Neural progenitor cell (in vitro differentiated cells): Measurements from ENCODE around the gene NOS1AP. TPM values are rescaled to one million over a fixed set of nuclear protein-coding genes. Genes with fewer than 3 reads are reported as not detected.
"Not testable (repeated sequence)": the region's sequence is repeated elsewhere in the genome, so short reads cannot be mapped to it uniquely, and the experiment has no call there.

Experiments used
- DNase-seq: peaks from one replicate; pipeline ENCODE4 v3.0.0-alpha.2; 2016; ENCODE audit warnings: low spot score
- H2AFZ ChIP-seq: fragments of 200-600 bp; sonication (generic); replicated peaks from 2 replicates; pipeline ENCODE4 v1.6.1; 2016; ENCODE audit warnings: antibody characterized with exemption
- H3F3A ChIP-seq: fragments of 200-600 bp; sonication (generic); 2 replicates; pipeline ENCODE4 v1.6.1; 2016; ENCODE audit warnings: antibody characterized with exemption, low read depth
- H3K27ac ChIP-seq: fragments of 200-600 bp; sonication (generic); 2 replicates; pipeline ENCODE4 v1.5.1; 2016; ENCODE audit warnings: mild to moderate bottlenecking
- H3K27me3 ChIP-seq: fragments of 200-600 bp; sonication (generic); 2 replicates; pipeline ENCODE4 v1.6.1; 2016; ENCODE audit warnings: mild to moderate bottlenecking, moderate library complexity
- H3K36me3 ChIP-seq: fragments of 200-600 bp; sonication (generic); 2 replicates; pipeline ENCODE4 v1.5.1; 2016
- H3K4me1 ChIP-seq: fragments of 200-600 bp; sonication (generic); 2 replicates; pipeline ENCODE4 v1.6.1; 2016; ENCODE audit warnings: mixed run types
- H3K4me2 ChIP-seq: fragments of 200-600 bp; sonication (generic); 2 replicates; pipeline ENCODE4 v1.6.1; 2016
- H3K4me3 ChIP-seq: fragments of 200-600 bp; sonication (generic); 2 replicates; pipeline ENCODE4 v1.5.1; 2016
- H3K79me2 ChIP-seq: fragments of 200-600 bp; sonication (generic); 2 replicates; pipeline ENCODE4 v1.6.1; 2016; ENCODE audit warnings: low read depth
- H3K9ac ChIP-seq: fragments of 200-600 bp; sonication (generic); 2 replicates; pipeline ENCODE4 v1.6.1; 2016
- H3K9me3 ChIP-seq: fragments of 200-600 bp; sonication (generic); 2 replicates; pipeline ENCODE4 v1.5.1; 2016; ENCODE audit warnings: low read depth
- H4K20me1 ChIP-seq: fragments of 200-600 bp; sonication (generic); 2 replicates; pipeline ENCODE4 v1.6.1; 2016; ENCODE audit warnings: low read depth
- H3K27ac Mint-ChIP-seq: 3 replicates; pipeline ENCODE4 v1.8.0; 2021; ENCODE audit warnings: mixed read lengths
- H3K27me3 Mint-ChIP-seq: 2 replicates; pipeline ENCODE4 v1.8.0; 2022; ENCODE audit warnings: low read depth, mild to moderate bottlenecking, inconsistent platforms, moderate library complexity, mixed read lengths; ENCODE audit not compliant: insufficient read depth
- H3K36me3 Mint-ChIP-seq: 3 replicates; pipeline ENCODE4 v1.8.0; 2021; ENCODE audit warnings: mixed read lengths
- H3K4me1 Mint-ChIP-seq: 3 replicates; pipeline ENCODE4 v1.8.0; 2021; ENCODE audit warnings: mixed read lengths
- H3K4me3 Mint-ChIP-seq: 3 replicates; pipeline ENCODE4 v1.8.0; 2021; ENCODE audit warnings: mild to moderate bottlenecking, moderate library complexity, mixed read lengths
- H3K9me3 Mint-ChIP-seq: 3 replicates; pipeline ENCODE4 v1.8.0; 2020; ENCODE audit warnings: mixed read lengths
- EZH2 ChIP-seq: fragments of 200-600 bp; sonication (generic); IDR thresholded peaks from 2 replicates; pipeline ENCODE4 v1.6.1; 2017; ENCODE audit warnings: antibody characterized with exemption, mild to moderate bottlenecking, moderate library complexity
- EZH2phosphoT487 ChIP-seq: fragments of 200-600 bp; sonication (generic); IDR thresholded peaks from 2 replicates; pipeline ENCODE4 v1.6.1; 2017; ENCODE audit warnings: antibody characterized with exemption
- total RNA-seq: library from RNA; depleted of rRNA; stranded (reverse); fragments of >200 nt; gene quantifications from 2 replicates; pipeline ENCODE4 v1.2.3, GENCODE V29; 2015; ENCODE audit warnings: low replicate concordance
- TF ChIP-seq, protein P1 (sequence below): fragments of 200-600 bp; sonication (generic); IDR thresholded peaks from 2 replicates; pipeline ENCODE4 v1.5.1; 2017; ENCODE audit warnings: antibody characterized with exemption, mild to moderate bottlenecking

Gene NOS1AP
- total RNA-seq, 1 donor from 2014 or later = 2.4 TPM

DNA sequence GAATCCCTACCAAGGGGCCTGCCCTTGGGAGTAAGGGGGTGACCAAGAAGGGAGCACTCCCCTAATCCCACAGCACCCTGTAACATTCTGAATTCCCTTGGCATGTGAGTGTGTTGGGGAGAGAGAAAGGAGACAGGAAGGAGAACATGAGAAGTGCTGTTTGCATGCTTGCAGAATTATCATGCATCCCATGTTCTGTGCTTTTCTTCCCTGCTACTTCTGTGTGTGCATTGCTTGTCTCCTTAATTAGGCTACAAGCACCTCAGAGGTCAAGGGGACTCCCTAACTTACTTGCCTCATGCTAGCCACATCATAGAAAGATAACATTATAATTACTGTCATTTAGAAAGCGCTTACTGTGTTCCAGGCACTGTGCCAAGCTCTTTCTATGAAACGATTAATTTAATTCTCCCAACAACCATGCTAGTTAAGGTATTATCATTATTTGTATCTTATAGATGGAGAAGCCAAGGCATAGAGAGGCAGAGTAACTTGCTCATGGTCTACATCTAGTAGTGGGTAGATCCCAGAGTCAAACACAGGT is 11.1 kb downstream of the NOS1AP start:
- Histone ChIP-seq H3K4me3 (no peak overlapping the region), H3K9me3 (no peaks in the 10 kb centered on the region), H3K79me2 (peaks cover 89% of the 10 kb centered on the region), H3K27me3 (no peaks in the 10 kb centered on the region), H3K4me2 (peak overlapping the region; percentile 7), H2AFZ (no peak overlapping the region), H3K27ac (peak overlapping the region; percentile 22), H3K36me3 (no peaks in the 10 kb centered on the region), H3K4me1 (peaks cover 29% of the 10 kb centered on the region), H4K20me1 (peaks cover 39% of the 10 kb centered on the region), H3F3A (peaks cover 19% of the 10 kb centered on the region), H3K9ac (no peak overlapping the region)
- Mint-ChIP-seq H3K4me1 (peaks cover 37% of the 10 kb centered on the region), H3K27me3 (peaks cover 2% of the 10 kb centered on the region), H3K36me3 (peaks cover 12% of the 10 kb centered on the region), H3K27ac (no peak overlapping the region), H3K9me3 (peaks cover 6% of the 10 kb centered on the region), H3K4me3 (no peak overlapping the region)
- DNase-seq = no peak
- no peak for TF ChIP-seq EZH2phosphoT487
- TF ChIP-seq, protein P1, sequence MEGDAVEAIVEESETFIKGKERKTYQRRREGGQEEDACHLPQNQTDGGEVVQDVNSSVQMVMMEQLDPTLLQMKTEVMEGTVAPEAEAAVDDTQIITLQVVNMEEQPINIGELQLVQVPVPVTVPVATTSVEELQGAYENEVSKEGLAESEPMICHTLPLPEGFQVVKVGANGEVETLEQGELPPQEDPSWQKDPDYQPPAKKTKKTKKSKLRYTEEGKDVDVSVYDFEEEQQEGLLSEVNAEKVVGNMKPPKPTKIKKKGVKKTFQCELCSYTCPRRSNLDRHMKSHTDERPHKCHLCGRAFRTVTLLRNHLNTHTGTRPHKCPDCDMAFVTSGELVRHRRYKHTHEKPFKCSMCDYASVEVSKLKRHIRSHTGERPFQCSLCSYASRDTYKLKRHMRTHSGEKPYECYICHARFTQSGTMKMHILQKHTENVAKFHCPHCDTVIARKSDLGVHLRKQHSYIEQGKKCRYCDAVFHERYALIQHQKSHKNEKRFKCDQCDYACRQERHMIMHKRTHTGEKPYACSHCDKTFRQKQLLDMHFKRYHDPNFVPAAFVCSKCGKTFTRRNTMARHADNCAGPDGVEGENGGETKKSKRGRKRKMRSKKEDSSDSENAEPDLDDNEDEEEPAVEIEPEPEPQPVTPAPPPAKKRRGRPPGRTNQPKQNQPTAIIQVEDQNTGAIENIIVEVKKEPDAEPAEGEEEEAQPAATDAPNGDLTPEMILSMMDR = no peak
- no peak for TF ChIP-seq EZH2

DNA sequence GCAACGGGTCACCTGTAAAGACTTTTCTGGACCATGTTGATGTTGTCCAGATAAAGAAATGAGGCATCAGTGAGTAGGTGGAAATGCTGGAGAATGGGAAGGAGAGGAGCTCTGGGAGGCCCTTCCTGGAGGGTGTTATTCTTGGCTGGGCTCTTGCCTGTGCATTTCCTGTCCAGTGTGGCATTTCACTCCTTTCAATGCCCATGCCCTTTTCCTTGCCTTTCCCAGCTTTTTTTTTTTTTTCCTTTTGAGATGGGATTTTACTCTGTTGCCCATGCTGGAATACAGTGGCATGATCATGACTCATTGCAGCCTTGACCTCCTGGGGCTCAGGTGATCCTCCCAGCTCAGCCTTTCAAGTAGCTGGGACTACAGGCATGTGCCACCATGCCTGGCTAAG is 11.8 kb downstream of the NOS1AP start:
- Histone ChIP-seq H3K4me2 (no peak overlapping the region), H3K9ac (no peak overlapping the region), H4K20me1 (peaks cover 45% of the 10 kb centered on the region), H3K27me3 (no peaks in the 10 kb centered on the region), H3K4me1 (peaks cover 29% of the 10 kb centered on the region), H3K36me3 (no peaks in the 10 kb centered on the region), H2AFZ (no peak overlapping the region), H3K9me3 (no peaks in the 10 kb centered on the region), H3K4me3 (no peak overlapping the region), H3F3A (peaks cover 19% of the 10 kb centered on the region), H3K27ac (no peak overlapping the region), H3K79me2 (peaks cover 86% of the 10 kb centered on the region)
- Mint-ChIP-seq H3K4me1 (peaks cover 37% of the 10 kb centered on the region), H3K27me3 (no peaks in the 10 kb centered on the region), H3K9me3 (peaks cover 3% of the 10 kb centered on the region), H3K4me3 (no peak overlapping the region), H3K36me3 (peaks cover 10% of the 10 kb centered on the region), H3K27ac (no peak overlapping the region)
- no peak for DNase-seq
- TF ChIP-seq EZH2 (no peak), EZH2phosphoT487 (no peak)
- TF ChIP-seq, protein P1 = no peak

DNA sequence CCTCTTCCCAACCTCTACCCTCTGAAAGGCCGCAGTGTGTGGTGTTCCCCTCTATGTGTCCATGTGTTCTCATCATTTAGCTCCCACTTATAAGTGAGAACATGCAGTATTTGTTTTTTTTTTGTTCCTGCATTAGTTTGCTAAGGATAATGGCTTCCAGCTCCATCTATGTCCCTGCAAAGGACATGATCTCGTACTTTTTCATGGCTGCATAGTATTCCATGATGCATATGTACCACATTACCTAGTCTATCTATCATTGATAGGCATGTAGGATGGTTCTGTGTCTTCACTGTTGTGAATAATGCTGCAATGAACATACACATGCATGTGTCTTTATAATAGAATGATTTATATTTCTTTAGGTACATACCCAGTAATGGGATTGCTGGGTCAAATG is 12.6 kb downstream of the NOS1AP start:
- not testable (repeated sequence) for H3K27ac ChIP-seq, H3K36me3 Mint-ChIP-seq, H3K4me2 ChIP-seq, H3K27me3 Mint-ChIP-seq, H3K9me3 Mint-ChIP-seq, H3K4me3 Mint-ChIP-seq, H3K27ac Mint-ChIP-seq, H3K9ac ChIP-seq, H3K27me3 ChIP-seq, DNase-seq, H3K4me3 ChIP-seq, H3K9me3 ChIP-seq, H3K36me3 ChIP-seq, H2AFZ ChIP-seq
- Histone ChIP-seq H3F3A (peaks cover 19% of the 10 kb centered on the region), H3K79me2 (peaks cover 78% of the 10 kb centered on the region), H4K20me1 (peaks cover 51% of the 10 kb centered on the region), H3K4me1 (peaks cover 29% of the 10 kb centered on the region)
- H3K4me1 Mint-ChIP-seq = peaks cover 37% of the 10 kb centered on the region

DNA sequence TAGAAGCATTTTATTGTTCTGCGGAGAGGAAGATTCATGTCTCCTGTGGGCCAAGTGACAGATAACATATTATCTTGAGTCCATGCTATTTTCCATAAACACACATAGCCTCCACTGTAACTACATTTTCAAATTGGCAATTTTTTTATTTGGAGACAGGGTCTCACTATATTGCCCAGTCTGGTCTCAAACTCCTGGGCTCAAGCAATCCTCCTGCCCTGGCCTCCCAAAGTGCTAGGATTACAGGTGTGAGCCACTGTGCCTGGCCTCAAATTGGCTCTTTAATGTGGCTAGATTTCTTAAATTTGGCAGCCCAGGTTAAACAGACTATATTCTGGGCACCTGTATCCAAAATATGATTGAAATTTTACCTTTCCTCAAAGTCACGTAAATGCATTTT is 13.8 kb downstream of the NOS1AP start:
- no peaks in the 10 kb centered on the region for H3K27me3 ChIP-seq
- Mint-ChIP-seq H3K4me1 (peaks cover 36% of the 10 kb centered on the region), H3K4me3 (no peak overlapping the region), H3K27me3 (no peaks in the 10 kb centered on the region), H3K36me3 (peaks cover 10% of the 10 kb centered on the region), H3K27ac (no peak overlapping the region), H3K9me3 (peaks cover 3% of the 10 kb centered on the region)
- peaks cover 66% of the 10 kb centered on the region for H3K79me2 ChIP-seq
- DNase-seq = no peak
- H4K20me1 ChIP-seq = peaks cover 54% of the 10 kb centered on the region
- no peak for TF ChIP-seq EZH2
- TF ChIP-seq, protein P1 = no peak
- TF ChIP-seq EZH2phosphoT487 = no peak
- H3K4me3 ChIP-seq = no peak overlapping the region
- H3K4me2 ChIP-seq = no peak overlapping the region
- H2AFZ ChIP-seq = no peak overlapping the region
- H3K36me3 ChIP-seq = no peaks in the 10 kb centered on the region
- peaks cover 18% of the 10 kb centered on the region for H3K4me1 ChIP-seq
- no peak overlapping the region for H3K27ac ChIP-seq
- H3K9me3 ChIP-seq = no peaks in the 10 kb centered on the region
- H3F3A ChIP-seq = peaks cover 19% of the 10 kb centered on the region
- H3K9ac ChIP-seq = no peak overlapping the region
